HG03457 (cell line): Measurements from ENCODE around the gene ZNF273.
"Not testable (repeated sequence)": the region's sequence is repeated elsewhere in the genome, so short reads cannot be mapped to it uniquely, and the experiment has no call there.

ENCODE experiments used
- ATAC-seq: cut with Tn5 transposase; IDR thresholded peaks from one replicate; pipeline ENCODE4 v1.9.1; 2021; ENCODE audit warnings: moderate number of reproducible peaks; ENCODE audit not compliant: unreplicated experiment

Gene ZNF273

GRCh38 chr7:64902806-64903721 lies at the start of gene ZNF273:
Gene ZNF273, plus strand, starts transcription at chr7:64903273. Its CDS starts 45 bp downstream, at chr7:64903318.
- peak; percentile 98 for ATAC-seq

- no peak for ATAC-seq
Observed at GRCh38 chr7:64853679-64854078, 49.4 kb upstream of the ZNF273 start.

DNA sequence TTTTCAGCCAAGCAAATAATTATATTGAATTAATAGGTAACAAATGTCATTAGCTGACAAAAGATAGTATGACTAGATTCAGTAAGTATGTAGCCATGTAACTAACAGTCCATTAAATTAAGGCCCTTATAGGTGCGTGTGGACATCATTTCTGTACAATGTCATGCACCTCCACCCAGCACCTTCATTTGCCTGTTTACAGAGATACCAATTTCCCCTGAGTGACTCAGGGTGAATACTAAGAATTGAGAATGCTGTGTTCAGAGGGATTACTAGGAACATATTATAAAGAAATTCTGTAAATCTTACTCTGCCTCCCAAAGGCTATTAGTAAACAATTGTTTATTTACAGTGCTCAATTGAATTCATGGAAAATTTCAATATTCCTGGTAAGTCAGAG lies 48.1 kb upstream of the ZNF273 start:
- no peak for ATAC-seq

GRCh38 chr7:64863021-64863420 lies 40.1 kb upstream of the ZNF273 start:
- no peak for ATAC-seq

DNA sequence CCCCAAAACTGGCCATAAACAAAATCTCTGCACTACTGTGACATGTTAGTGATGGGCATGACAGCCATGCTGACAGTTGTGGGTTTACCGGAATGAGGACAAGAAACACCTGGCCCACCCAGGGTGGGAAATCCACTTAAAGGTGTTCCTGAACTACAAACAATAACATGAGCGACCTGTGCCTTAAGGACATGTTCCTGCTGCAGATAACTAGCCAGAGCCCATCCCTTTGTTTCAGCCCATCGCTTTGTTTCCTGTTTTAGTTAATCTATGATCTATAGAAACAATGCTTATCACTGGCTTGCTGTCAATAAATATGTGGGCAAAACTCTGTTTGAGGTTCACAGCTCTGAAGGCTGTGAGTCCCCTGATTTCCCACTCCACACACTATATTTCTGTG lies 39.5 kb upstream of the ZNF273 start:
- ATAC-seq: not testable (repeated sequence)

GRCh38 chr7:64863969-64864368 lies 39.1 kb upstream of the ZNF273 start:
- no peak for ATAC-seq

DNA sequence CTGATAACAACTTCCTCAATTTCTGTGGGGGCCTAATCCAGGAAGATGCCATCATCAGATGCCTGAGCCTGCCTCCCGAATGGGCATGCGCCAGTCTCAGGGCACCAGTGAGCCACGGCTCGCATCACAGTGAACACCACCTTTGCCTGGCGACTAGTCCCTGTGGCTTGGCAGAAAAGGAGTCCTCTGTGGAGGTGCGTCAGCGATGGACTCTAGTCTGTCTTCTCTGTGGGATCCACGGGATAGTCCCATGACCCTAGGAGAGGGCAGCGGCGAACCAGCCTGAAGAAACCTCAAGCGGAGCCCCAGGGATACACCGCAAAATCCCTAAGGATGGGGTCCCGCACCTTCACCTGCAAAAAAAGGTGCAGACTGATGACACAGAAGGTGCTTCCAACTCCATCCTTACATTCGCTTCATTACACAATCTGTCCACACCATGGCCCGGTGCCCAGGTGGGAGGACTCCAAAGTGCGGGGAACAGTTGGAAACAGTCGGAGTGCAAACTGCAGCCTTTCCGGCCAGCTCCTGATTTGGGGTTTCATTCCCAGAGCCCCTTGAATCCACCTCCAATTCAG lies 35.1 kb upstream of the ZNF273 start:
- ATAC-seq: no peak

- ATAC-seq: no peak
Observed at GRCh38 chr7:64868499-64868898, 34.6 kb upstream of the ZNF273 start.

DNA sequence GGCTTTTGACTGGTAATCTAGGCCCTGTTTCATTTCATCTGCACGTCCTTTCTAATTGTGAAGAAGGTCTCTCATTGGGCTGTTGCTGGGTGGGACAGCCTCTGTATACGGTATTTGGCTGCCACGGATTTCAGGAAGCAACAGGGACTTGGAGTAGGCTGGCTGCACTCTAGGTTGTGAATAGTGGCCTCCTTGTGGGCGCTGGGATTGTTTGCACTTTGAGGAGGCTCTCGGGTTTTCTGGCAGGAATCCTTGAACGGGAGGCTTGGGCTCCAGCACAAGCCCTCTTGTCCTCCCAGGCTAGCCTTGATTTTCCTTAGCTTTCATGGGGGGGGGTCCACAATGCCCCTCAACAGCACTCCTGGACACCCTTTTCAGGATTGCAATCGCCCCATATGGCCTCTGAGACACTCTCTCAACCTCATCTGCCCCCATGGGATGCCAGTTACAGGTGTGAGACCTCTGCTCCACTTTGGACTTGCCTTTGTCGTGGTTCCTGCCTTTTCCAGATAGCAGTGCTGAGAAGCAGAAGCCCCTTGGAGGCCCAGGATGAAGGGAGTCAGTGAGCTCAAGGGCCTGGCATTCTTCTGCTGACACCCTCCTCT lies 33.9 kb upstream of the ZNF273 start:
- ATAC-seq: no peak

DNA sequence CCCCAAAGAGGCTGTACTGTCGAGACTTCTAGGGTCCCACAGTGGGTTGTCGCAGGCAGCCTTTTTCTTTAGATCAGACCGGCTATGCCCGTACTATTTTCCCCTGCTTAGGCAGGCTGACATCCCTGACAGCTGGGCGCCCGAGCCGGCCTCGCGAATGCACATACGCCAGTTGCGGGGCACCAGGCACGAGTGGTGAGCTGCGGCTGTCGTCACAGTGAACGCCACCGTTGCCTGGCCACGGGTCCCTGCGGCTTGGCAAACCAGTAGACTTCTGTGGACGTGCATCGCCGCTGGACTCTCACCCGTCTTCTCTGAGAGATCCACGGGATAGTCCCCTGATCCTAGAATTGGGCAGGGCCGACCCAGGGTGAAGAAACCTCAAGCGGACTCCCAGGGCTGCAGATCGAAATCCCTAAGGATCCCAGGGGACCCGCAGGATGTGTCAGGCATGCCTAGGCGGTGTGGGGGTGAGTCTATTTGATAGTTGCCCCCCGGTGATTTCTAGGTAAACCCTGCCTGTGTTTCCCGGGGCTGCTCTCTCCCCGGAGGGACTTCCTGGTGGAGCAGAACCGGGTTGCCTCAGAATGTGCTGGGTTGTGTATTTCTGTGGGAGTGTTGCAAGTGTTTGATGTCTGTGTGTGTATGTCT lies 33.0 kb upstream of the ZNF273 start:
- ATAC-seq: no peak

DNA sequence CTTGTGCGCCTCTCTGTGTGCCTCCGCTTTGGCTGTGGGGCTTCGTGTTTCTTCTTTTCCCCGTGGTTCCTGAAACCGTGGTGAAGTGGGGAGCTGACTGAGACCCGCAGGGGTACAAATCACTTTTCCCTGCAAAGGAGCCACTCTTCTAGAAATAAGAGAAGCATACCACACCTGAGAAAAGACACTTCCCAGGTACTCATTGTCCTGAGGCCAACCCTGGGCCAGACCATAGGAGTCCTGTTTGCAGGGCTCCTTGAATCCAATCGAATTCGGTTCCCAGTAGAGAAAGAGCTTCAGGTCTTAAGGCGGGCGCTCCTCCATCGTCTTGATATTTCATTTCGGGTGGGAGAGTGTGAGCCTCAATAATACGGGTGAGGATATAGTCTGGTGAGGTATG lies 32.4 kb upstream of the ZNF273 start:
- no peak for ATAC-seq

GRCh38 chr7:64871761-64872160 lies 31.3 kb upstream of the ZNF273 start:
- no peak for ATAC-seq

DNA sequence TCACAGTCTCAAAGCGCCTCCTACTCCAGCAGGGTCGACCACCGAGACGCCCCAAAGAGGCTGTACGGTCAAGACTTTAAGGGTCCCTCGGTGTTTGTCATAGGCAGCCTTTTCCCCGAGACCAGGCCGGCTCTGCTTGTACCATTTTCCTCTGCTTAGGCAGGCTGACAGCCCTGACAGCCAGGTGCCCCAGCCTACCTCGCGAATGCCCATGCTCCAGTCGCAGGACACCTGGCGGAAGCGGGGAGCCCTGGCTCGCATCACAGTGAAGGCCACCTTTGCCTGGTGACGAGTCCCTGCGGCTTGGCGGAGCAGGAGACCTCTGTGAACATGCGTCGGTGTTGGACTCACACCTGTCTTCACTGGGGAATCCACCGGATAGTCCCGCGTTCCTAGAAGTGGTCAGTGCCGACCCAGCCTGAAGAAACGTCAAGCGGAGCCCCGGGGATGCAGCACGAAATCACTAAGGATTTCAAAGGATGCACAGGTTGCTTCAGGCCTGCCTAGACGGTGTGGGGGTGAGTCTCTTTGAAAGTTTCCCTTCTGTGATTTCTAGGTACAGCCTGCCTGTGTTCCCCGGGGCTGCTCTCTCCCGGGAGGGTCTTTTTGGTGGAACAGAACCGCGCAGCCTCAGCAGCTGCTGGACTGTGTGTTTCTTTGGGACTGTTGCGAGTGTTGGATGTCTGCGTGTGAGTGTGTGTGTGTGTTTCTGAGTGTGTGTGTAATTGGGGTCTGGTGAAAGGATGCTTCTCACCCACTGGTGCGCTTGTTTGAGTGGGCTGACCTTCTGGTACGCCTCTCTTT lies 30.5 kb upstream of the ZNF273 start:
- no peak for ATAC-seq

DNA sequence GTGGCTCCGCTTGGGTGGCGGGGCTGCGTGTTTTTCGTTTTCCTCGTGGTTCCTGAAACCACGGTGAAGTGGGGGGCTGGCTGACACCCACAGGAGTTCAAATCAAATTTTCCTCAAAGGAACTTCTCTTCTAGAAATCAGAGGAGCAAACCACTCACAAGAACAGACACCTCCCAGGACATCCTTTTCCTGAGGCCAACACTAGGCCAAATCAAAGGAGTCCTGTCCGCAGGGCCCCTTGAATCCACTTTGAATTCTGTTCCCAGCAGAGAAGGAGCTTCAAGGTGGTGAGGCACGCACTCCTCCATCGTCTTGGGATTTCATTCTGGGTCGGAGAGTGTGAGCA lies 29.9 kb upstream of the ZNF273 start:
- no peak for ATAC-seq

DNA sequence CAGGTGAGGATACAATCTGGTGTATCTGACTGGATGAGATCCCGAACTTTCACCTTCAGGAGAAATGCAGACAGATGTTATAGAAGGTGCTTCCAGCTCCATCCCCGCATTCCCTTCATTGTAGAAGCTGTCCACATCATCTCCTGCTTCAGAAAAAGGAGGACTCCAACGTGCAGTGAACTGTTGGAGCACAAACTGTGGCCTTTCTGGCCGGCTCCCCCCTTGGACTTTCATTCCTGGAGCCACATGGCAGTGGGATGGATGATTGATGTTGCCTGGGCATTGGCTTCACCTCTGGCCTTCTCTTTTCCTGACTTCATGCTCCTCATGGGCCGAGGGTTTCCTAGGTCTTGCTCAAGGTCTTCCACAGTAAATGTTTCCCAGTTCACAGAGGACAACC lies 29.6 kb upstream of the ZNF273 start:
- ATAC-seq: no peak

GRCh38 chr7:64874114-64874513 lies 29.0 kb upstream of the ZNF273 start:
- ATAC-seq: no peak

GRCh38 chr7:64874562-64875250 lies 28.4 kb upstream of the ZNF273 start:
- no peak for ATAC-seq

DNA sequence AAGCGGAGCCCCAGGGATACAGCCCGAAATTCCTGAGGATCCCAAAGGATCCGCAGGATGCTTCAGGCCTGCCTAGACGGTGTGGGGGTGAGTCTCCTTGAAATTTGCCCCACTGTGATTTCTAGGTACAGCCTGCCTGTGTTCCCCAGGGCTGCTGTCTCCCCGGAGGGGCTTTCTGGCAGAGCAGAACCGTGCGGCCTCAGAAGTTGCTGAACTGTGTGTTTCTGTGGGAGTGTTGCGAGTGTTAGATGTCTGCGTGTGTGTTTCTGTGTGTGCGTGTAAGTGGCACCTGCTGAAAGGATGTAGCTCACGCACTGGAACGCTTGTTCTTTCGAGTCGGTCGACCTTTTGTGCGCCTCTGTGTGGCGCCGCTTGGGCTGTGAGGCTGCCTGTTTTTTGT lies 27.8 kb upstream of the ZNF273 start:
- no peak for ATAC-seq

- ATAC-seq: no peak
Observed at GRCh38 chr7:64875658-64876406, 27.2 kb upstream of the ZNF273 start.
